ENCODE data around the gene VSTM4. TPM values are rescaled to one million over a fixed set of nuclear protein-coding genes. Genes with fewer than 3 reads are reported as not detected.

The VSTM4 gene
- total and polyA plus RNA-seq, 2 experiments from 2014 or later = 0.21 to 0.66 TPM

- Histone ChIP-seq H4K20me1 (replicated peaks; ENCODE audit: insufficient read depth) (no peaks in the 10 kb centered on the region), H2AFZ (no peak overlapping the region), H3K4me1 (ENCODE audit: insufficient read depth) (no peaks in the 10 kb centered on the region), H3K9me2 (ENCODE audit: insufficient read depth) (peaks cover 11% of the 10 kb centered on the region; the same call in 1 of the 2 replicates), H3K36me3 (ENCODE audit: insufficient read depth) (no peaks in the 10 kb centered on the region), H3K79me2 (replicated peaks; ENCODE audit: insufficient read depth) (no peaks in the 10 kb centered on the region), H3K4me3 (no peak overlapping the region), H3K27me3 (ENCODE audit: insufficient read depth) (no peaks in the 10 kb centered on the region), H3K4me2 (no peak overlapping the region), H3F3A (replicated peaks; ENCODE audit: low read depth) (no peaks in the 10 kb centered on the region), H3K27ac (ENCODE audit: low read depth) (no peak overlapping the region)
- TF ChIP-seq CREB1 (CRISPR knock-in tag; IDR thresholded peaks at IDR 0.05; ENCODE audit: low read depth) = no peak
- no peak for TF ChIP-seq STAT1 (IDR thresholded peaks at IDR 0.05; ENCODE audit: unreplicated experiment)
- no peak for TF ChIP-seq ETS1 (IDR thresholded peaks at IDR 0.05)
- no peak for TF ChIP-seq ZNF462 (CRISPR knock-in tag; IDR thresholded peaks at IDR 0.05)
- TF ChIP-seq POLR2AphosphoS5 (IDR thresholded peaks at IDR 0.05; ENCODE audit: low read depth) = no peak
- Mint-ChIP-seq H3K36me3 (ENCODE audit: low read depth) (no peaks in the 10 kb centered on the region), H3K4me1 (no peaks in the 10 kb centered on the region), H3K4me3 (no peak overlapping the region), H3K27me3 (ENCODE audit: insufficient read depth, low read depth, poor library complexity) (no peaks in the 10 kb centered on the region), H3K27ac (no peak overlapping the region), H3K9me3 (no peaks in the 10 kb centered on the region)
- ATAC-seq = no peak
- no peak for DNase-seq (ENCODE audit: low spot score)
Measured at GRCh38 chr10:49033939-49034338, 81.4 kb downstream of the VSTM4 start.

- Mint-ChIP-seq H3K9me3 (no peaks in the 10 kb centered on the region), H3K27me3 (ENCODE audit: insufficient read depth, low read depth, poor library complexity) (no peaks in the 10 kb centered on the region), H3K36me3 (ENCODE audit: low read depth) (no peaks in the 10 kb centered on the region), H3K4me3 (no peak overlapping the region), H3K4me1 (peaks cover 2% of the 10 kb centered on the region; the same call in 1 of the 3 replicates), H3K27ac (no peak overlapping the region)
- DNase-seq (ENCODE audit: low spot score) = no peak
- TF ChIP-seq EZH2phosphoT487 (IDR thresholded peaks at IDR 0.05; ENCODE audit: unreplicated experiment) = no peak
- TF ChIP-seq CTCF (conservative IDR thresholded peaks at IDR 0.05; ENCODE audit: low read depth in 2 of 2) = peak in 1 of 2 experiments; percentile 21; a peak in 1 of 4 replicates
- H3F3A ChIP-seq (replicated peaks; ENCODE audit: low read depth) = no peaks in the 10 kb centered on the region
- H3K27ac ChIP-seq (ENCODE audit: low read depth) = no peak overlapping the region
- 0 out of 2 replicates have a peak, but pooled peaks cover 2% of the 10 kb centered on the region for H3K9me2 ChIP-seq (ENCODE audit: insufficient read depth)
- H3K4me2 ChIP-seq = no peak overlapping the region
- no peaks in the 10 kb centered on the region for H3K27me3 ChIP-seq (ENCODE audit: insufficient read depth)
- no peak for ATAC-seq
- H3K79me2 ChIP-seq (replicated peaks; ENCODE audit: insufficient read depth) = no peaks in the 10 kb centered on the region
- H4K20me1 ChIP-seq (replicated peaks; ENCODE audit: insufficient read depth) = no peaks in the 10 kb centered on the region
- H3K36me3 ChIP-seq (ENCODE audit: insufficient read depth) = no peaks in the 10 kb centered on the region
- H3K4me3 ChIP-seq = no peak overlapping the region
- H2AFZ ChIP-seq = no peak overlapping the region
- no peaks in the 10 kb centered on the region for H3K4me1 ChIP-seq (ENCODE audit: insufficient read depth)
Measured at GRCh38 chr10:49029666-49030065, 85.7 kb downstream of the VSTM4 start.

All from GM23338 (cell line).